HepG2 (cell line): ENCODE measurements around the gene RAI14.

ENCODE experiments used
- EP300 ChIP-seq, 3 experiments: sonication (generic) in 1 of 3; formaldehyde crosslinking in 1 of 3; IDR thresholded peaks; 2 replicates each; pipeline versions ENCODE4 v1.5.1 to v1.6.1; 2011 to 2020; ENCODE audit warnings: low read depth in 2 of 3, low read length in 2 of 3, borderline replicate concordance in 1 of 3, improper control_type of control experiment in 1 of 3, mild to moderate bottlenecking in 1 of 3, missing genetic modification reagents in 1 of 3, moderate library complexity in 1 of 3
- FOXA3 ChIP-seq: IDR thresholded peaks from 2 replicates; pipeline ENCODE4 v1.6.1; 2016; ENCODE audit warnings: missing genetic modification reagents, missing compliant biosample characterization
- HMG20B ChIP-seq: conservative IDR thresholded peaks from 2 replicates; pipeline ENCODE4 v1.6.1; 2016; ENCODE audit warnings: missing genetic modification reagents, missing compliant biosample characterization
- RARA ChIP-seq: IDR thresholded peaks from 2 replicates; pipeline ENCODE4 v1.6.1; 2016; ENCODE audit warnings: missing genetic modification reagents, missing compliant biosample characterization
- ZKSCAN1 ChIP-seq: fragments of 150-350 bp; IDR thresholded peaks from 2 replicates; pipeline ENCODE4 v1.6.1; 2014; ENCODE audit warnings: low read length
- TF ChIP-seq, protein P1 (sequence below): sonication (generic); formaldehyde crosslinking; IDR thresholded peaks from 2 replicates; pipeline ENCODE4 v1.5.0; 2020; ENCODE audit warnings: mild to moderate bottlenecking, missing genetic modification reagents, moderate library complexity

DNA sequence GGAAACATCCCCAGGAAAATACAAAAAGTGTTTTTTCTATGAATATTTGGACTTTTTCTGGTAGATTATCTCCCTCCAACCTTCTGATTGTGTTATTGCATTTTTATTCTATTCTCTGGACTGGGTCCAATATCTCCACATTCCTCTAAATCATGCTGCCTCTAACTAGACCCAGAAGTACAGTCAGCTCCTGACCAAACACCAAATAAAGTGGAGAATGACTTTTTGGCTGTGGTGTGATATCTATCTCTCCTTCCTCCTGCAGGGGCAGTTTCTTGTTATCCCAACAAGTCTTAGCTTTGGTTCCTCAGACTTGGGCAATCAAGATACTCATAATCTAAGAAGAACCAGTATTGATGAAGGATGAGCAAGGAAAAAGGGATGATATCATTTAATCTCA, 3.2 kb upstream of the RAI14 start:
- TF ChIP-seq HMG20B = no peak
- TF ChIP-seq, protein P1, sequence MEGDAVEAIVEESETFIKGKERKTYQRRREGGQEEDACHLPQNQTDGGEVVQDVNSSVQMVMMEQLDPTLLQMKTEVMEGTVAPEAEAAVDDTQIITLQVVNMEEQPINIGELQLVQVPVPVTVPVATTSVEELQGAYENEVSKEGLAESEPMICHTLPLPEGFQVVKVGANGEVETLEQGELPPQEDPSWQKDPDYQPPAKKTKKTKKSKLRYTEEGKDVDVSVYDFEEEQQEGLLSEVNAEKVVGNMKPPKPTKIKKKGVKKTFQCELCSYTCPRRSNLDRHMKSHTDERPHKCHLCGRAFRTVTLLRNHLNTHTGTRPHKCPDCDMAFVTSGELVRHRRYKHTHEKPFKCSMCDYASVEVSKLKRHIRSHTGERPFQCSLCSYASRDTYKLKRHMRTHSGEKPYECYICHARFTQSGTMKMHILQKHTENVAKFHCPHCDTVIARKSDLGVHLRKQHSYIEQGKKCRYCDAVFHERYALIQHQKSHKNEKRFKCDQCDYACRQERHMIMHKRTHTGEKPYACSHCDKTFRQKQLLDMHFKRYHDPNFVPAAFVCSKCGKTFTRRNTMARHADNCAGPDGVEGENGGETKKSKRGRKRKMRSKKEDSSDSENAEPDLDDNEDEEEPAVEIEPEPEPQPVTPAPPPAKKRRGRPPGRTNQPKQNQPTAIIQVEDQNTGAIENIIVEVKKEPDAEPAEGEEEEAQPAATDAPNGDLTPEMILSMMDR (CRISPR knock-in tag) = no peak
- TF ChIP-seq ZKSCAN1 = no peak
- TF ChIP-seq FOXA3 (CRISPR knock-in tag) = no peak
- TF ChIP-seq EP300 (IDR thresholded peaks at IDR 0.05; ENCODE audit: low read depth in 2 of 2, low read length in 2 of 2) = no peak
- TF ChIP-seq EP300 (CRISPR knock-in tag; IDR thresholded peaks at IDR 0.05; ENCODE audit: borderline replicate concordance) = no peak
- TF ChIP-seq RARA (CRISPR knock-in tag) = no peak
